Activated CD4-positive, alpha-beta T cell treated with anti-CD3 and anti-CD28 coated beads, Interleukin-2, amount 10 ng/mL, durations not matched to agents 7 days and 5 days (primary cell): Measurements from ENCODE around the gene PACS2. TPM values are rescaled to one million over a fixed set of nuclear protein-coding genes. Genes with fewer than 3 reads are reported as not detected.
"Not testable (repeated sequence)": the region's sequence is repeated elsewhere in the genome, so short reads cannot be mapped to it uniquely, and the experiment has no call there.

Experiments used
- CTCF ChIA-PET: fragments of 350-600 bp; sonication (Branson Sonifier 250); formaldehyde crosslinking; loops from one replicate; lab custom pipeline; 2021; ENCODE audit warnings: antibody characterized with exemption; lab: Charles Lee
- POLR2A ChIA-PET: fragments of 350-600 bp; sonication (Branson Sonifier 250); formaldehyde crosslinking; loops from one replicate; lab custom pipeline; 2021; ENCODE audit warnings: antibody characterized with exemption; lab: Charles Lee
- DNase-seq: peaks from one replicate; pipeline ENCODE4 v3.0.0-alpha.2; 2020
- H3K27ac Mint-ChIP-seq: one replicate; pipeline ENCODE4 v1.8.0; 2021; ENCODE audit warnings: mild to moderate bottlenecking, moderate library complexity, mixed read lengths
- H3K27me3 Mint-ChIP-seq: one replicate; pipeline ENCODE4 v1.8.0; 2021; ENCODE audit warnings: mixed read lengths
- H3K36me3 Mint-ChIP-seq: one replicate; pipeline ENCODE4 v1.8.0; 2021; ENCODE audit warnings: low read depth, mixed read lengths
- H3K4me1 Mint-ChIP-seq: one replicate; pipeline ENCODE4 v1.8.0; 2021; ENCODE audit warnings: mixed read lengths
- H3K4me3 Mint-ChIP-seq: one replicate; pipeline ENCODE4 v1.8.0; 2021; ENCODE audit warnings: mild to moderate bottlenecking, moderate library complexity, mixed read lengths
- H3K9me3 Mint-ChIP-seq: one replicate; pipeline ENCODE4 v1.8.0; 2021; ENCODE audit warnings: mixed read lengths
- total RNA-seq, 2 experiments: library from RNA; stranded (reverse); gene quantifications; one replicate each; pipeline ENCODE4 v1.2.3, GENCODE V29; 2021

The PACS2 gene
- total RNA-seq, 2 experiments from 2014 or later, result 43.3 to 46.8 TPM

- H3K36me3 Mint-ChIP-seq, result peaks cover 4% of the 10 kb centered on the region
- no peak overlapping the region for H3K27ac Mint-ChIP-seq
- DNase-seq, result no peak
- no peak overlapping the region for H3K4me3 Mint-ChIP-seq
- H3K4me1 Mint-ChIP-seq, result peaks cover 20% of the 10 kb centered on the region
- POLR2A ChIA-PET, result no interaction called here
- no peaks in the 10 kb centered on the region for H3K27me3 Mint-ChIP-seq
- H3K9me3 Mint-ChIP-seq, result no peaks in the 10 kb centered on the region
- CTCF ChIA-PET, result interaction anchor here (1.5 kb wide), 1 partner anchor 77 kb away, joined by 3 read pairs; the partner anchor contains the start of gene BTBD6
Measured at GRCh38 chr14:105324871-105325270, 10.3 kb downstream of the PACS2 start.

GRCh38 chr14:105325303-105325702 lies 10.8 kb downstream of the PACS2 start:
- ChIA-PET POLR2A (no interaction called here), CTCF (interaction anchor here (1.5 kb wide), 1 partner anchor 77 kb away, joined by 3 read pairs; the partner anchor contains the start of gene BTBD6)
- no peak overlapping the region for H3K4me3 Mint-ChIP-seq
- no peaks in the 10 kb centered on the region for H3K9me3 Mint-ChIP-seq
- peaks cover 4% of the 10 kb centered on the region for H3K36me3 Mint-ChIP-seq
- H3K27ac Mint-ChIP-seq, result no peak overlapping the region
- peaks cover 22% of the 10 kb centered on the region for H3K4me1 Mint-ChIP-seq
- DNase-seq, result no peak
- H3K27me3 Mint-ChIP-seq, result no peaks in the 10 kb centered on the region

GRCh38 chr14:105325716-105326567 lies 11.4 kb downstream of the PACS2 start:
- CTCF ChIA-PET, result interaction anchor here (1.2 to 1.5 kb wide), 3 partner anchors 17 to 78 kb away, joined by 3 to 4 read pairs (median 3); partner anchors contain the start of gene BTBD6
- no peak overlapping the region for H3K4me3 Mint-ChIP-seq
- H3K27me3 Mint-ChIP-seq, result no peaks in the 10 kb centered on the region
- H3K9me3 Mint-ChIP-seq, result no peaks in the 10 kb centered on the region
- no peak for DNase-seq
- H3K4me1 Mint-ChIP-seq, result peaks cover 27% of the 10 kb centered on the region
- peaks cover 4% of the 10 kb centered on the region for H3K36me3 Mint-ChIP-seq
- POLR2A ChIA-PET, result no interaction called here
- H3K27ac Mint-ChIP-seq, result no peak overlapping the region

- Mint-ChIP-seq H3K36me3 (peaks cover 4% of the 10 kb centered on the region), H3K27ac (no peak overlapping the region), H3K4me3 (no peak overlapping the region), H3K9me3 (no peaks in the 10 kb centered on the region), H3K4me1 (peaks cover 32% of the 10 kb centered on the region), H3K27me3 (no peaks in the 10 kb centered on the region)
- ChIA-PET CTCF (interaction anchor here (1.2 to 1.4 kb wide), 2 partner anchors 16 to 25 kb away, joined by 3 to 4 read pairs; no protein-coding TSS in a partner anchor), POLR2A (no interaction called here)
- no peak for DNase-seq
Measured at GRCh38 chr14:105326568-105326867, 12.0 kb downstream of the PACS2 start.

GRCh38 chr14:105326891-105327694 lies 12.5 kb downstream of the PACS2 start:
- no peaks in the 10 kb centered on the region for H3K9me3 Mint-ChIP-seq
- no peaks in the 10 kb centered on the region for H3K27me3 Mint-ChIP-seq
- DNase-seq, result no peak
- peaks cover 38% of the 10 kb centered on the region for H3K4me1 Mint-ChIP-seq
- ChIA-PET CTCF (interaction anchor here (1.2 to 1.4 kb wide), 2 partner anchors 15 to 25 kb away, joined by 3 to 4 read pairs; no protein-coding TSS in a partner anchor), POLR2A (no interaction called here)
- peaks cover 4% of the 10 kb centered on the region for H3K36me3 Mint-ChIP-seq
- H3K27ac Mint-ChIP-seq, result no peak overlapping the region
- no peak overlapping the region for H3K4me3 Mint-ChIP-seq

GRCh38 chr14:105327695-105328045 lies 13.1 kb downstream of the PACS2 start:
- H3K36me3 Mint-ChIP-seq, CTCF ChIA-PET, H3K27ac Mint-ChIP-seq, H3K4me3 Mint-ChIP-seq, H3K9me3 Mint-ChIP-seq, DNase-seq, H3K27me3 Mint-ChIP-seq, POLR2A ChIA-PET: not testable (repeated sequence)
- H3K4me1 Mint-ChIP-seq, result peaks cover 35% of the 10 kb centered on the region

GRCh38 chr14:105328070-105328677 lies 13.6 kb downstream of the PACS2 start:
- Mint-ChIP-seq H3K27ac (no peak overlapping the region), H3K4me1 (peaks cover 31% of the 10 kb centered on the region), H3K36me3 (peaks cover 2% of the 10 kb centered on the region), H3K4me3 (no peak overlapping the region), H3K27me3 (no peaks in the 10 kb centered on the region), H3K9me3 (no peaks in the 10 kb centered on the region)
- no peak for DNase-seq
- POLR2A ChIA-PET, result no interaction called here
- CTCF ChIA-PET, result no interaction called here

GRCh38 chr14:105328678-105329390 lies 14.3 kb downstream of the PACS2 start:
- Mint-ChIP-seq H3K4me1 (peaks cover 28% of the 10 kb centered on the region), H3K4me3 (no peak overlapping the region), H3K36me3 (no peaks in the 10 kb centered on the region), H3K9me3 (no peaks in the 10 kb centered on the region), H3K27ac (no peak overlapping the region), H3K27me3 (no peaks in the 10 kb centered on the region)
- CTCF ChIA-PET, result no interaction called here
- no peak for DNase-seq
- POLR2A ChIA-PET, result no interaction called here

- H3K27ac Mint-ChIP-seq, result no peak overlapping the region
- H3K27me3 Mint-ChIP-seq, result no peaks in the 10 kb centered on the region
- no peaks in the 10 kb centered on the region for H3K36me3 Mint-ChIP-seq
- H3K4me3 Mint-ChIP-seq, result no peak overlapping the region
- POLR2A ChIA-PET, result no interaction called here
- no peak for DNase-seq
- H3K4me1 Mint-ChIP-seq, result peaks cover 28% of the 10 kb centered on the region
- no peaks in the 10 kb centered on the region for H3K9me3 Mint-ChIP-seq
- CTCF ChIA-PET, result no interaction called here
Measured at GRCh38 chr14:105329411-105330150, 15.0 kb downstream of the PACS2 start.

- Mint-ChIP-seq H3K27ac (no peak overlapping the region), H3K4me3 (no peak overlapping the region), H3K27me3 (no peaks in the 10 kb centered on the region), H3K9me3 (no peaks in the 10 kb centered on the region), H3K36me3 (no peaks in the 10 kb centered on the region), H3K4me1 (peaks cover 28% of the 10 kb centered on the region)
- ChIA-PET POLR2A (no interaction called here), CTCF (no interaction called here)
- DNase-seq, result no peak
Measured at GRCh38 chr14:105330491-105330895, 15.9 kb downstream of the PACS2 start.

- Mint-ChIP-seq H3K9me3 (no peaks in the 10 kb centered on the region), H3K4me1 (peaks cover 28% of the 10 kb centered on the region), H3K36me3 (no peaks in the 10 kb centered on the region), H3K27me3 (no peaks in the 10 kb centered on the region), H3K27ac (no peak overlapping the region), H3K4me3 (no peak overlapping the region)
- DNase-seq, result no peak
- POLR2A ChIA-PET, result no interaction called here
- CTCF ChIA-PET, result no interaction called here
Measured at GRCh38 chr14:105331575-105332349, 17.2 kb downstream of the PACS2 start.
